Measurements from ENCODE around the gene KCNH5.

The KCNH5 gene

DNA sequence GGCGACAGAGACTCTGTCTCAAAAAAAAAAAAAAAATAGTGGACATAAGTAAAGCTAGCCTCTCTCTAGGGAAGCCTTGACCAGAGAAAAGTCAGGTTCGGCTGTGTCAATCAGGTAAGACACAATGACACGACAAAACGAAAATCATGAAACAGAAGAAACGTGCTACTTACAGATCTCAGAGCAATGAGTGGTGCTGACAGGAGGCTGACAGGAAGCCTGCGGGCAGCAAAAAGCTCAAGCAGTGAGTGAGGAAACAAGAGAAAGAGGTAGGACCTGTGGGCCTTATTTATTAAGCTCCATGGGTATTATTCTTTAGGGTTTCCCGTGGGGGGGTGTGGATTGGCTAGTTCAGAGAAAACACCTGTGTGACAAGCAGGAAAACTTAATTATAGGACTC lies 363.1 kb downstream of the KCNH5 start:
- 0 out of 2 replicates have a peak, but pooled peaks cover 8% of the 10 kb centered on the region for H3K4me1 ChIP-seq (ENCODE audit: insufficient read depth, low read length)
- H3K27ac ChIP-seq (ENCODE audit: low read depth, low read length) = no peak overlapping the region
- peaks cover 1% of the 10 kb centered on the region; the same call in 1 of the 2 replicates for H3K9me3 ChIP-seq (ENCODE audit: insufficient read depth, low read depth, low read length)
- 95% methylated on average over 7 of the region's 7 CpGs for WGBS
- H3K27me3 ChIP-seq (ENCODE audit: insufficient read depth, low read length) = no peaks in the 10 kb centered on the region
- H3K9ac ChIP-seq (ENCODE audit: low read depth, low read length) = no peak overlapping the region
- H3K36me3 ChIP-seq (ENCODE audit: insufficient read depth, low read length) = no peaks in the 10 kb centered on the region
- no peak overlapping the region for H3K4me3 ChIP-seq (ENCODE audit: low read length)

DNA sequence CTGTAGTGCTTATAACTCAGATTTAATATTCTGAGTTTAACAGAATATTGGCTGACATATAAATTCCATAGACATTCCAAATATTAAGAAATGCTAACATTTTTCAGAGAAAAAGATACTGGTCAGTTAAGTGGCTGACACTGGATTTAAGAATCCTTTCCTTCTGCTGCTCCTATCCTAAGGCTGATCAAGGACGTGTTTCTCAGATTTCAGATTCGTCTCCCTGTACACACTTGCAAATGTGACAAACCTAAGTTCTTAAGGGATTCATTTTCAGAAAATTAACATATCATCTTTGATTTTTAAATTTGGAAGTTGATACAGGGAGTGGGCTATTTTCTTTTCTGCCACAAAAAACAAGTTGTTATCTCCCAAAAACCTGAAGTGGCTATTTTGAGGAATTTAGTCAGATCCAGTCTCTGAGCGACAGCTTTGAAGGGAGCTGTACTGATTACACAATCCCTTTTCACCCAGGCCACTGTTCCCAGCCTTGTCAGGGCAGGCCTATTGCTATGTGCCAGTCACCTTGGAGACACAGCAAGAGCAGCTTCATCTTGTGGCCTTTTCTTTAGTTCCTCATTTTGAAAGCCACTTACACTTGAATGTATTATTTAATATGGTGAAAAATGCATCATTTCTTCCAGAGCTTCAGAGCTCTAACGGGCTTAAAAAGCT lies 370.6 kb downstream of the KCNH5 start:
- Histone ChIP-seq H3K4me3 (ENCODE audit: low read length) (no peak overlapping the region), H3K27ac (ENCODE audit: low read depth, low read length) (no peak overlapping the region), H3K9ac (ENCODE audit: low read depth, low read length) (no peak overlapping the region), H3K4me1 (ENCODE audit: insufficient read depth, low read length) (no peaks in the 10 kb centered on the region), H3K9me3 (ENCODE audit: insufficient read depth, low read depth, low read length) (no peaks in the 10 kb centered on the region), H3K36me3 (ENCODE audit: insufficient read depth, low read length) (no peaks in the 10 kb centered on the region), H3K27me3 (ENCODE audit: insufficient read depth, low read length) (no peaks in the 10 kb centered on the region)
- 93% methylated on average over 4 of the region's 4 CpGs for WGBS

DNA sequence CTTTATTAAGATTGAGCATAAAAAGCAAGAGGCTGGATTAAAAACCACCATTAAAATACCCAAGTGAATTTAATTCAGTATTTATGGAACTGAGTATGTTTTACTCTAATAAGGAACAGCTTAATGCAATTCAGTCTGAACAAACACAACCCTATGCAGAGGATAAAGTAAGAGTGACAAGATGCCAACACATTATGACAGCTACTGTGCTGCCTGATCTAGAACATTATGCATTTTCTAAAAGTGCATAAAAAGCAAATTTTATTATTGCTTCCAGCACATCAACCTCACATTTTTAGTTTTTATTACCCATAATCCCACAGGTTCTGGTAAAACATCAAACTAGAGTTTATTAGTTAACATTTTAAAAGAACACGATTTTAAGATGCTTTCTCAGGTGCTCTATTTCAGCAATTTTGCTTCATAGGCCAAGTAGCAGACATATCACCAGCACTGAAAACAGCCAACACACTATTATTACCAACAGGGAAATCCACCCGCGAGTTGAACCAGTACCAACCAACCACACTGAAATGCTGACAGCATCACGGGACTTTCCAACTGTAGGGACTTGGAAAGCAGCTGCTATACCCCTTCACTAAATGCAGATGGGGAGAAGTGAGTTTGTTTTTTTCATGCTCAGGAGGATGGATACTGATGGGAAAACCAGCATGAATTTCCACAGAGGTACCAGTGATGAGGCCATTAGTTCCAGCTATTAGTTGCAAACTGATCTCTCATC lies 372.1 kb downstream of the KCNH5 start:
- H3K9ac ChIP-seq (ENCODE audit: low read depth, low read length) = no peak overlapping the region
- no peak overlapping the region for H3K4me3 ChIP-seq (ENCODE audit: low read length)
- no peaks in the 10 kb centered on the region for H3K4me1 ChIP-seq (ENCODE audit: insufficient read depth, low read length)
- WGBS = 94% methylated on average over 4 of the region's 4 CpGs
- H3K9me3 ChIP-seq (ENCODE audit: insufficient read depth, low read depth, low read length) = no peaks in the 10 kb centered on the region
- H3K36me3 ChIP-seq (ENCODE audit: insufficient read depth, low read length) = no peaks in the 10 kb centered on the region
- H3K27ac ChIP-seq (ENCODE audit: low read depth, low read length) = no peak overlapping the region
- H3K27me3 ChIP-seq (ENCODE audit: insufficient read depth, low read length) = no peaks in the 10 kb centered on the region

DNA sequence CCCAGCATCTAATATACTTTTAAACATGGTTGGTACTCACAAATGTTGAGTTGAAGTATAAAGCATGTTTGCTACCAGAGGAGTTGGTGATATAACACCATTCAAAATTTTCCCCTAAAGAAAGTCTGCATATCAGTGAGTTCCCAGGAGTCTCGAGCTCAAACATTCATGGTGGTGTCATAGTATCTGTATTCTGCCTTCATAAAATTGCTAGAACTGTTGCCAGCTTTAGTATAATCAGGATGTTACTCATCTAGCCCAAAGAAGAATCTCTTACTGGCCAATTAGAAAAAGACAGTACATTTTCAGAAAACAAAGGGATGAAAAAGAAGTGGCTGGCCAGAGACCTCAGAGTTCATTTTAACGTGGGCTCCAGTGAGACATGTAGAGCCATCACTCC lies 374.7 kb downstream of the KCNH5 start:
- Histone ChIP-seq H3K9ac (ENCODE audit: low read depth, low read length) (no peak overlapping the region), H3K4me3 (ENCODE audit: low read length) (no peak overlapping the region), H3K9me3 (ENCODE audit: insufficient read depth, low read depth, low read length) (no peaks in the 10 kb centered on the region), H3K4me1 (ENCODE audit: insufficient read depth, low read length) (peaks cover 4% of the 10 kb centered on the region; the same call in 1 of the 2 replicates), H3K27me3 (ENCODE audit: insufficient read depth, low read length) (no peaks in the 10 kb centered on the region), H3K27ac (ENCODE audit: low read depth, low read length) (no peak overlapping the region), H3K36me3 (ENCODE audit: insufficient read depth, low read length) (no peaks in the 10 kb centered on the region)
- 89% methylated on average over 2 of the region's 2 CpGs for WGBS

DNA sequence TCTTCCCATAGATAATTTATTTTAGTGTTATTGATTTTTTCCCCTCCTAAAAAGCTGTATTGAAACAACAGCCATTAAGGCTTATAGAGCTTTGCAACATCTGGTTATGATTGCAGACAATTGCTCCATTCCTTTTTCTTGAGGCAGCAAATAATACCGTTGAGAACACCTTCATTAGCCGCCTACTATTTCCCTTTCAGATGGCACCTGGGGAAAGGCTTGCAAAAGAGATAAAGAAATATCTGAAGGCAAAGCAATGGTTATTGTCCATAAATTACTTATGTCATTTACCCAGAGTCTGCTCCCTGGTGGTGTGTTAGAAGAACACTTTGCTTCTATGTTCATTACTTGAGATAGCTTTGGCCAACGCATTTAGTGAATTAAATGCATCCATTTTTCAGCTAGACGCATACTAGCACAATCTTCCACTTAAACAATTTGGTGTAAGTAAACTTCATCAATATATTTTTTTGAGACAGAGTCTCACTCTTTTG lies 377.8 kb downstream of the KCNH5 start:
- H3K36me3 ChIP-seq (ENCODE audit: insufficient read depth, low read length) = no peaks in the 10 kb centered on the region
- 94% methylated on average over 4 of the region's 4 CpGs for WGBS
- H3K9me3 ChIP-seq (ENCODE audit: insufficient read depth, low read depth, low read length) = no peaks in the 10 kb centered on the region
- H3K4me1 ChIP-seq (ENCODE audit: insufficient read depth, low read length) = peaks cover 29% of the 10 kb centered on the region
- H3K4me3 ChIP-seq (ENCODE audit: low read length) = no peak overlapping the region
- H3K9ac ChIP-seq (ENCODE audit: low read depth, low read length) = no peak overlapping the region
- H3K27ac ChIP-seq (ENCODE audit: low read depth, low read length) = no peak overlapping the region
- no peaks in the 10 kb centered on the region; the same call in 1 of the 2 replicates for H3K27me3 ChIP-seq (ENCODE audit: insufficient read depth, low read length)

DNA sequence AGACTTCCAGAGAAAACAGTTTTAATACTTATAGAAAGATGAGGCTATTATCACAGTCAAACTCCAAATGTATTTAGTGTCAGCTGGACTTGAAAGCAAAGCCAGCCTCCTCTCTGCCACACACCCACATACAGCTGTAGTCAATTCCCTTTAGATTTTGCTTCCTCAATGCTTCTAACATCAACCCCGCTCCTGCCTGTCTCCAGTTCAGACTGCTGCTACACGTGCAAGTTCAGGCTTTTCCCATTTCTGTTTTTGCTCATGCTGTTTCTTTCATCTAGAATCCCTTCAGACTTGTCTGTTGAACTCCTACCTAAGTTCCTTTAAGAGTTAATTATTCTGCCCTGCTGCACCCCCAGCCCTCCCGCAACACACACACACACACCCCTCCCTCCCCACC lies 380.0 kb downstream of the KCNH5 start:
- H3K4me3 ChIP-seq (ENCODE audit: low read length) = no peak overlapping the region
- no peak overlapping the region for H3K27ac ChIP-seq (ENCODE audit: low read depth, low read length)
- H3K36me3 ChIP-seq (ENCODE audit: insufficient read depth, low read length) = no peaks in the 10 kb centered on the region
- no peak overlapping the region for H3K9ac ChIP-seq (ENCODE audit: low read depth, low read length)
- WGBS = 3% methylated on average over 2 of the region's 3 CpGs
- peaks cover 37% of the 10 kb centered on the region for H3K4me1 ChIP-seq (ENCODE audit: insufficient read depth, low read length)
- no peaks in the 10 kb centered on the region; the same call in 1 of the 2 replicates for H3K27me3 ChIP-seq (ENCODE audit: insufficient read depth, low read length)
- H3K9me3 ChIP-seq (ENCODE audit: insufficient read depth, low read depth, low read length) = no peaks in the 10 kb centered on the region

DNA sequence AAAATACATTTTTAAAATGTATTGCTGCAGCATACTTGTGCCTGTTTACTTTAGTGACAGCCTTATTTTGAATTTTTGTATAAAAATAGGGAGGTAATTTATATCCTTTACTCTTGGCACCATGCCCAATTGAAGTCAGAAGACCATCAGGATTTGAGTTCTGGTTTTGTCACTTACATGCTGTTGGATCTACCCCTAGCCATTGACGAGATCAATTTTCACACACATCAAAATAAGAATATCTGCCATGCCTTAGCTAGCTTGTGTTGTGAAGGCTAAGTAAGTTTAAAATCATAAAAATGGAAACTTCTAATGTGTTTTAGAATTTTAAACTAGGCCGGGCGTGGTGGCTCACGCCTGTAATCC lies 381.8 kb downstream of the KCNH5 start:
- no peak overlapping the region for H3K9ac ChIP-seq (ENCODE audit: low read depth, low read length)
- H3K4me1 ChIP-seq (ENCODE audit: insufficient read depth, low read length) = peaks cover 39% of the 10 kb centered on the region
- no peaks in the 10 kb centered on the region for H3K36me3 ChIP-seq (ENCODE audit: insufficient read depth, low read length)
- H3K27me3 ChIP-seq (ENCODE audit: insufficient read depth, low read length) = no peaks in the 10 kb centered on the region; the same call in 1 of the 2 replicates
- peak overlapping the region; percentile 22; the same call in 1 of the 2 replicates for H3K27ac ChIP-seq (ENCODE audit: low read depth, low read length)
- 71% methylated on average over 4 of the region's 4 CpGs for WGBS
- no peaks in the 10 kb centered on the region for H3K9me3 ChIP-seq (ENCODE audit: insufficient read depth, low read depth, low read length)
- no peak overlapping the region for H3K4me3 ChIP-seq (ENCODE audit: low read length)

DNA sequence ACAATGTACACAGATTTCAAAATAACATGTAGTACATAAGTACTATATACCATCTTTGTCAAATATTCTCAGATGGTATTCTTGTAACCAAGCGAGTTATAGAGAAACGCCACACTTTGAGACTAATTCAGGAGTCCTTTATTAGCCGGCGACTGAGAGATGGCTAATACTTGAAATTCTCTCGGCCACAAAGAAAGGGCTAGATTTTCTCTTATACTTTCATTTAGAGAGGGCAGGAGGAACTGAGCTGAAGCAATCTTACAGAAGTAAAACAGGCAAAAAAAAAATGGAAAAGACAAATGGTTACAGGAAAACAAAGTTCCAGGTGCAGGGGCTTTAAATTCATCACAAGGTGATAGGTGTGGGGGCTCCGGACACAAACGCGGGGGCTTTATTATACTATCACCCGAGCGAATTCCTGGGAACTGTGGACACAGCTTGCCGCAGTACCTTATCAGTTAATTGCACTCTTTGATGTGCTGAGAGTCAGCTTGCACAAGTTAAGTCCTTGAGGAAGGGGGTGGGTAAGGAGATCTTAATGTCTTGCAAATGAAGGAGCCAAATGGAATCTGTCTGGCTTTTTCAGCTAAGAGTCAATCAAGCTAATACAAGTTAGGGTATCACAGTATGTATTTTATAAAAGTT lies 382.3 kb downstream of the KCNH5 start:
- WGBS = 21% methylated on average over 11 of the region's 11 CpGs
- H3K27ac ChIP-seq (ENCODE audit: low read depth, low read length) = peak overlapping the region; percentile 29; the same call in 1 of the 2 replicates

DNA sequence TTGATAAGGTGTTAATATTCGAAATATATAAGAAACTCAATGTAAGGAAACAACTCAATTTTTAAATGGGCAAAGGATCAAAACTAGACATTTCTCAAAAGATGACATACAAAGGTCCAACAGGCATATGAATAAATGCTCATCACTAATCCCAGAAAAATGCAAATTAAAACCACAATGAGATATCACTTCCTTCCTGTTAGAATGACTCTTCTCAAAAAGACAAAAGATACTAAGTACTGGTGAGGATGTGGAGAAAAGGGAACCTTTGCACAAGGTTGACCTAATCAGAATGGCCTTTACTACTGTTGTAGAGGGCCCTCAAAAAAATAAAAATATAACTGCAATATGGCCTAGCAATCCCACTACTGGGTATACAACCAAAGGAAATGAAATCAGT lies 383.4 kb downstream of the KCNH5 start:
- Histone ChIP-seq H3K9ac (ENCODE audit: low read depth, low read length) (no peak overlapping the region), H3K4me1 (ENCODE audit: insufficient read depth, low read length) (peaks cover 55% of the 10 kb centered on the region), H3K27ac (ENCODE audit: low read depth, low read length) (no peak overlapping the region), H3K36me3 (ENCODE audit: insufficient read depth, low read length) (no peaks in the 10 kb centered on the region), H3K9me3 (ENCODE audit: insufficient read depth, low read depth, low read length) (no peaks in the 10 kb centered on the region), H3K4me3 (ENCODE audit: low read length) (no peak overlapping the region), H3K27me3 (ENCODE audit: insufficient read depth, low read length) (no peaks in the 10 kb centered on the region; the same call in 1 of the 2 replicates)
- no CpG with 5 or more reads among the region's 1 CpG for WGBS

More for the DNA sequence above, 382.3 kb downstream of the KCNH5 start:
- H3K27me3 ChIP-seq (ENCODE audit: insufficient read depth, low read length) = no peaks in the 10 kb centered on the region; the same call in 1 of the 2 replicates
- H3K9ac ChIP-seq (ENCODE audit: low read depth, low read length) = no peak overlapping the region
- H3K9me3 ChIP-seq (ENCODE audit: insufficient read depth, low read depth, low read length) = no peaks in the 10 kb centered on the region
- 0 out of 2 replicates have a peak overlapping the region, but pooled peaks have one; percentile 3 for H3K4me3 ChIP-seq (ENCODE audit: low read length)
- peaks cover 44% of the 10 kb centered on the region for H3K4me1 ChIP-seq (ENCODE audit: insufficient read depth, low read length)
- no peaks in the 10 kb centered on the region for H3K36me3 ChIP-seq (ENCODE audit: insufficient read depth, low read length)

DNA sequence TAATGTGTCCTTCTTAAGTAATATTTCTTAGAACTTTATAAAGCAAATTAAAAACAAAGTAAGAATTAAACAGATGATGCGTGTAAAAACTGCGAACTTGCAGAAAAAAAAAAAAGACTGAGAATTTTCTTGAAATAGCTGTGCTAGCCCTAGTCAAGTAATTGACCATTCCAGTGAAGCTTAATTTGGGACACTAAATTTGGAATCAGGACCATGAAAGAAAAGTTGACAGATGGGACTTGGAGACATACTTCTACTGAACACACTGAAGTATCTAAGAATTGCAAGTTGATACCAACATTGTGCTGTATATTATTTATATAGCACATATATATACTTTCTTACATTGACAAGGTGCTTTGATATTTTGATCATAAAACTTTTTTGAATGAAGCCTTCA lies 386.6 kb downstream of the KCNH5 start:
- Histone ChIP-seq H3K9ac (ENCODE audit: low read depth, low read length) (no peak overlapping the region), H3K4me3 (ENCODE audit: low read length) (no peak overlapping the region), H3K27ac (ENCODE audit: low read depth, low read length) (no peak overlapping the region), H3K27me3 (ENCODE audit: insufficient read depth, low read length) (no peaks in the 10 kb centered on the region; the same call in 1 of the 2 replicates), H3K4me1 (ENCODE audit: insufficient read depth, low read length) (peaks cover 53% of the 10 kb centered on the region), H3K9me3 (ENCODE audit: insufficient read depth, low read depth, low read length) (no peaks in the 10 kb centered on the region), H3K36me3 (ENCODE audit: insufficient read depth, low read length) (no peaks in the 10 kb centered on the region)
- 97% methylated on average over 2 of the region's 2 CpGs for WGBS

DNA sequence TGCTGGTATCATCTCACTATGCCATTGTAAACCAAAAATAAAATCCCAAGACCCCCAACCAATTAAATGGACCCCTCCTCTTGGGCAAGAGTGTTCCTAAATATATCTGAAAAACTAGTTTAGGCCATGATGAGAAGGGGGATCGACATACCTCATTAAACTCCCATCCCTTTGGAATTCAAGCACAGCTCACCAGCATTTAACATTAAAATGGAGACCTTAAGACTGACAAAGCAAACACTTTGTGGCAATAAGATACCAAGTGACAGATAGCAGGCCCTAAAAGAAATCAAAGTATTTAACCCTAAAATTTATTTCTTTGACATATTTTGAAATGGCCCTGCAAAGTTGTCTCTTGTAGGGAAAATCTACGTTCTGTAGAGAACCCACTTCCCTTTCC lies 387.9 kb downstream of the KCNH5 start:
- H3K4me3 ChIP-seq (ENCODE audit: low read length) = no peak overlapping the region; the same call in 1 of the 2 replicates

More for the DNA sequence above, 387.9 kb downstream of the KCNH5 start:
- Histone ChIP-seq H3K4me1 (ENCODE audit: insufficient read depth, low read length) (peaks cover 42% of the 10 kb centered on the region), H3K9ac (ENCODE audit: low read depth, low read length) (no peak overlapping the region), H3K36me3 (ENCODE audit: insufficient read depth, low read length) (no peaks in the 10 kb centered on the region), H3K27me3 (ENCODE audit: insufficient read depth, low read length) (no peaks in the 10 kb centered on the region; the same call in 1 of the 2 replicates), H3K27ac (ENCODE audit: low read depth, low read length) (peak overlapping the region; percentile 53; the same call in 1 of the 2 replicates), H3K9me3 (ENCODE audit: insufficient read depth, low read depth, low read length) (no peaks in the 10 kb centered on the region)
- WGBS = 33% methylated on average over 1 of the region's 2 CpGs
